ENCODE results near the gene PODN.

PODN gene

GRCh38 chr1:53116933-53117600, 55.1 kb downstream of the PODN start:
- no peak for DNase-seq

GRCh38 chr1:53117836-53118235, 55.8 kb downstream of the PODN start:
- DNase-seq: no peak

- DNase-seq: no peak
These were observed 58.6 kb downstream of the PODN start for GRCh38 chr1:53120659-53121058.

- DNase-seq: no peak
These were observed 59.5 kb downstream of the PODN start for GRCh38 chr1:53121319-53122172.

- DNase-seq: no peak
These were observed 60.3 kb downstream of the PODN start for GRCh38 chr1:53122201-53122885.

- DNase-seq: no peak
These were observed 61.0 kb downstream of the PODN start for GRCh38 chr1:53122961-53123413.

- no peak for DNase-seq
These were observed 61.6 kb downstream of the PODN start for GRCh38 chr1:53123453-53124140.

- DNase-seq: no peak
These were observed 63.1 kb downstream of the PODN start for GRCh38 chr1:53125122-53125521.

GRCh38 chr1:53125623-53126360, 63.8 kb downstream of the PODN start:
- no peak for DNase-seq

- DNase-seq: no peak
These were observed 64.5 kb downstream of the PODN start for GRCh38 chr1:53126495-53126894.

GRCh38 chr1:53127546-53127945, 65.5 kb downstream of the PODN start:
- DNase-seq: no peak

GRCh38 chr1:53128401-53128800, 66.4 kb downstream of the PODN start:
- no peak for DNase-seq

- DNase-seq: no peak
These were observed 68.0 kb downstream of the PODN start for GRCh38 chr1:53129891-53130597.

GRCh38 chr1:53130598-53130877, 68.5 kb downstream of the PODN start:
- no peak for DNase-seq

GRCh38 chr1:53130878-53131589, 69.0 kb downstream of the PODN start:
- DNase-seq: no peak

- no peak for DNase-seq
These were observed 69.6 kb downstream of the PODN start for GRCh38 chr1:53131590-53131938.

GRCh38 chr1:53132176-53132575, 70.2 kb downstream of the PODN start:
- DNase-seq: no peak

- DNase-seq: no peak
These were observed 71.4 kb downstream of the PODN start for GRCh38 chr1:53133261-53134041.

- DNase-seq: no peak
These were observed 72.1 kb downstream of the PODN start for GRCh38 chr1:53134042-53134485.
